Hematopoietic multipotent progenitor cell treated with erythropoietin and hydrocortisone succinate and interleukin-3 and kit ligand, for 4 days (in vitro differentiated cells): ENCODE measurements around the gene UBE2G2.
A peak's percentile ranks its signal among the peaks of the same experiment; 100 is the strongest.

Experiments
- DNase-seq: peaks from one replicate; pipeline ENCODE4 v3.0.0-alpha.2; 2015

Gene UBE2G2

DNA sequence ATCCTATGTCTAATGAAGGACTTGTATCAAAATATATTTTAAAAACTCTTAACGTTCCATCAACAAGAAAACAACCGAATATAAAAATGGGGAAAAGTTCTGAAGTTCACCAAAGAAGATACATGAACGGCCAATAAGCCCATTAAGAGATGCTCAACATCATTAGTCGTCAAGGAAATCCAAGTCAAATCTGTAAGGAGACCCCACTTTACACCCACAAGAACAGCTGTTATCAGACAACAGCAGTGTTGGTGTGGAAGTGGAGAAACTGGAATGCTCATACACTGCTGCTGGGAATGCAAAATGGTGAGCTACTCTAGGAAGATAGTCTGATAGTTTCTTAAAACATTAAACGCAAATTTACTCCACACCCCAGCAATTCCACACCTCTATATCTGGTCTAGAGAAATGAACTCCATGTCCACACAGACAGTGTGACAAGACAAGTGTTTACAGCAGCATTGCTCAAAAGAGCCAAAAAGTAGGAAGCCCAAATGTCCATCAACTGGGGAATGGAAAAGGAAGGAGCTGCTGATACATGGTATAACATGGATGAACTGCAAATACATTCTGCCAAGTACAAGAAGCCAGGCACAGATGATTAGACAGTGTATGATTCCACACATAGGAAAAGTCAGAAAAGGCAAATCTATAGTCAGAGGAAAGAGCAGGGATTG lies 18.5 kb downstream of the UBE2G2 start:
- DNase-seq, result no peak

DNA sequence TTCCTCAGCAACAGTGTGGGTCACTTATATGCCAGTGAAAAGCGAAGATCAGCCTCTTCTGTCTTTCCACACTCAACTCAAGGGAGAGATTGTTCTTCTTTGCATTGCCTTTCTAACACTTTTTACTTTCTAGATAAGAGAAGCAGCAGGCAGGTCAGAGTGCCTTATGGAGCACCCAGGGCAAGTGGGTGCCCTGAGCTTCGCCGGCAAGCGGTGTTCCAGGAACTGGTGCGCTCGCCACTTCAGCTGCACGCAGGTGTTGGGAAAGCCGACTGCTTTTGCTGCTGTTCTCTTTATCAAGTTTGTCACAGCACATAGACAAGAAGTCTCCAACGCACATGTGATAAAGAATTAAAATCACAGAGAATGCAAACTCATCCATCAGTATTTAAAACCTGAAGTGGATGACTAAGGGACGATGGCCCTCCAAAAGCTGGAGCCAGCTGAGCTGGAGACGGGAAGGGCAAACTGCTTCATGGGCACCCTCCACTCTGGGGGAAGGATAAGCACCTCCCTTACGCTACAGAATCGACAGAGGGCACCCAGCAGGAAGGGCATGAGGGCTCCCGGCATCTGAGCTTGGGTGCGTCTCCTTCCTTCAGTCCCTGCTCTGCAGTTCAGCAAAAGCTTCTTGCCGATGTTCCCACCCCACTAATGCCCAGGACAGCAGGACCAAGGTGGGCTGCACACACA lies 20.7 kb downstream of the UBE2G2 start:
- no peak for DNase-seq

DNA sequence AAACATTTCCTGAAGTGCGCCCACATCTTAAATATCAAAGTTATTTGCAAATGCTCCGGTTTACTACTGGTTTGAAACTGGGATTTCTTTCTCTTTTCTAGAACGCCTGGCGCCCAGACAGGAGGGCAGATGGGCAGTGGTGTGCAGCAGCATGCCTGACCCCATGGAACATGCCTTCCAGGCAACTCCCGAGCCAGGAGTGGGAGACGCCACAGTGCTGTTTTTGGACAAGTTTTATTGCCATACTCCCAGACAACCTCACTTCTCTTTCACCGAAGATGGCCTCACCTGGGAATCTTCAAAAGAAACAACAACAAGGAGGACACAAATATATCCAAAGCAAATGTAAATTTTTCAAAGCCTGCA lies 21.5 kb downstream of the UBE2G2 start:
- no peak for DNase-seq

DNA sequence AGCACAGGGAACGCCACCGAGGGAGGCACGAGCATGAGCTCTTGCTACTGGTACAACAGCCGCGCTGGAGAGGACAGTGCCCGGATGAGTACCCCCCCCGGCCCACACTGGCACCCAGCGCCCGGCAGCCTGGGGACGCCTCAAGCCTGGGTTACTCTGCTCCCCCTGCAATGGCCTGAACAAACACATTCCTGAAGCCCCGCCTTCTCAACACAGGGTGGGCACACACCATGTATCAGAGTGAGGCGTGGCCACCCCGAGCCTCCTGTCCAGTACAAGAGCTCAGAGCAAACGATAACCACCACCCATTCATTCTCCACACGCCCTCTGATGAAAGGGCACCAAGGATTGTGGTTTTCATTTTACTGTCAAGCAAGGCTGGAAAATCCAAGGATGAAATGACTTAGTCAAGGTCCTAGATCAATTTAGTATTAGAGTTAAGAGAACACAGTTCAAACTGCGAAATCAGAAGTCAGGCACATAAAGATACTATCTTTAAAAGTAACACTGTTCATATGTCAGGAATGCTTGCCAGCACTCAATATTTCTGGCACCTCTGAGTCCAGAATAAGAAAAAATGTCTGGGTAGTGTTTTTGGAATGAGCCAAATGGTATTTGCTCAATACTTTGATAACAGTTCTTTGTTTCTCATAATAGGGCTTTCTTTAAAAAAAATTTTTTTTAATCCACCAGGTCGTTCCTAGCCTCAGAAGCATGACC lies 22.0 kb downstream of the UBE2G2 start:
- DNase-seq, result no peak

DNA sequence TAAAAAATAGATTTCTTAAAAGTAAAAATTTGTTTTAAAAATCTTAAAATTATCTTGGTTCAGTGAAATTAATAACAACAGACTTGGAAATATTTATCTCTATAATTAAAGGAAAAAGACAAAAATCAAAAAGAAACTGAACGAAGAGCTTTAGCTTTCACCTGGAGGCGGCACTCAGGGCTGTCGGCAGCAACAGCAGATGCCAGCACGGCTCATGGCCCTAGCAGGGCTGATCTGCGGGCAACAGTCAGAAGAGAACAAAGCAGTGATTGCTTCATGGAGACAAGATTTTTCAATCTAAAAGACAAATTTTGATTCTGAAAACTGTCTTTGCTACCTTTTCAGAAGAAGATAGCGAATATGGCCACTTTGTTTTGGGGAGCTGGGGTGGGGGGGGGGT lies 22.6 kb downstream of the UBE2G2 start:
- no peak for DNase-seq

DNA sequence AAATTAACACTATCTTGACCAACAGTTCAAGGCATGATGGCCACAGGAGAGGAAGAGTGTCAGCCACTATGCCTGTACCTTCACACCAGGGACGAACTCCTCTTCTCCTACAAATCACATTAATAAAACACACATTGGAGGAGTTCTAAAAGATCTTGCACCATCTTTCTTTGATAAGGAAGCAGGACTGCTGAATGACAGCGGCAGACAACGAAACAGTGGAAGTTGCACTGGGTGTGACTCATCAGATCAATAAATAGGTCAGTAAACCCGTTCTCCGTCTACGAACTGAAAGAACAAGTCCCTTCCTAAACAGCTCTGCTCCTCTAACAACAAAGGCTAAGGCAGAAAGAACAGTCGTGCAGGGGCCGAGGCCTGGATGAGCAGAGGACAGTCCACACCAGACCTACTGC lies 23.1 kb downstream of the UBE2G2 start:
- no peak for DNase-seq

DNA sequence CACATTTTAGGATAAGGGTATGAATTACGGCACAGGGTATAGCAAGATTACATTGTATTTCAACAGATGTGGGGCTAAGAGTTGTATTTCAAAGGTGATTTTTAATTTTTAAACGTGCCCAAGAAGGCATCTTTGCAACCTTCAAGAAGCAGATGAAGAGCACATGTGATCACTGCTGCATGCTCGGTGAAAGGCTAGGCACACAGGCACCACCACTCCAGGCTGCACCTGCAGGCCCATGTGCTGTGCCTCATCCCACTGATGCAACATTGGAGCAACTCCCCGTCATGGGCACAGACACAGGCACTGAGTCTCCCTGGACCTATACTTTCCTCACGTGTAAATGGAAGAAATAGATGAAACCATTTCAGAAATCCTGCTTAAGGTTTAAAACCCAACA lies 23.5 kb downstream of the UBE2G2 start:
- DNase-seq, result no peak

DNA sequence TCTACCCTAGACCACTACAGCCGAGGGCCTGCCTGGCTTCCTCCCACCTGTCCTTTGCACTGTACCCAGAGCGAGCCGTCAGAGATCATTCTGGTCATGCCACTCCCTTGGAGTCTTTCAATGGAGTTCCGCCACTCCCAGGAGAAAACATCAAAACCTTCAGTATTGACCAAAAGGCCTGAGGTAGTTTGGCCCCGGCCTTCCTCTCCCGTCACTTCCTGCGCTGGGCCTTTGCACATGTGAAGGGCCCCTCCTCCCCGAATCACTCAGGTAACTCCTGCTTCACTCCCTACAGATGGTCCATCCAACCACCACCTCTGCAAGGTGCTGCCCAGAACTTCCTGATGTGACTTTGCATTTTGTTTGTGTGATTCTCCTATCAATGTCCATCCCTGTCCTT lies 26.6 kb downstream of the UBE2G2 start:
- no peak for DNase-seq

DNA sequence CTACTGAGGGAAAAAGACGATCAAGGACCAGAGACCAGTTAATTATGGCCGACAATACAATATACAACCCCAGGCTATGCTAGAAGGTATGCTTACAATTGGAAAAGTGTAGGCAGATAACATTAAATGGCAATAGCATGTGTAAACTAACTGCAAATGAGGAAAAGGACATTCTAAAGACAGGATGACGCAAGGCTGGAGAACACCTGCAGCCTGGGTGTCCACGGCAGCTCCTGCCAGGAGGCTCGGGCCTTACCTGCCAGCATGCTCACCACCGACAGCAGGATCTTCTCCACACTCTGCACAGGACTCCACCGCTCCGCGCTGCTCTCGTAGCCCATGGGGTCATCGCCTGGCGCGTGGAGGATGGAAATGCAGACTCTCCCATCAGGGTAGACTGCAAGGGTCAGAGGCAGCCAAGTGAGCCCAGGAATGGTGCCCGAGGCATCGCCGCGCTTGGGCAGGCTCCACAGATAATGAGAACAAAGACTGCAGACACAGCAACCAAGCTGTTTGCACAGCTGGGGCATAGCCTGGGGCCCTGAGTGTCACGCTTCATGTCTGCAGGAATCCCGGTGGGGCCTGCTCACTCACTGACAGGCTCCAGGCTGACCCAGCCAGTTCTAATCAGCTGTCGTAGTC lies 28.2 kb downstream of the UBE2G2 start:
- DNase-seq, result no peak

DNA sequence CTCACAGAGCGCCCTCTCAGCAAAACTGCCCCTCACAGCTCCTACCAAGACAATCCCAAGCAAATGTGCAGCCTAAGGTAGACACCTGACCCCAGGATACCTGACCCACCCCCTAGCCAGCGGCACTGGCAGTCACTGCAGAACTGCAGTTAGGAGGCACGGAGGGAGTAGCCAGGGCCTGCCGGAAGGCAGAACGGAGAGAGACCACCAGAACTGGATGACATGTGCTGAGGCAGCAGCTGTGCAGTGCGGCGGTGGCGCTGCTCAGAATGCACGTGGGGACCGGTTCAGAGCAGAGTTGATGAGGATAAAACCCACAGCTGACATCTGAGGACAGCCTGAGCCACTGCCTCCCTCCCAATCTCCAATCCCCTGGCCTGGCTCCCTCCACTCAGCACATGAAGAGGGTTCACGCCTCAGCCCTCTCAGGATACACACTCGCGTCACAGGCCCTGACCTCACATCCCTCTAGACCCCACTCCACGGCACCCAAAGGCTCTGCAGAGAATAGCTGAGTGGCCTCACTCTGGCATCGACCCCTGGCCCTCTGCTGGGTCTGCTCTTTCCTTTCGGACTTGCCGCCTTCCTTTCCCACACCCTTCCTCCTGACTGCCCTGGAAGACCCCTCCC lies 29.6 kb downstream of the UBE2G2 start:
- DNase-seq, result no peak

DNA sequence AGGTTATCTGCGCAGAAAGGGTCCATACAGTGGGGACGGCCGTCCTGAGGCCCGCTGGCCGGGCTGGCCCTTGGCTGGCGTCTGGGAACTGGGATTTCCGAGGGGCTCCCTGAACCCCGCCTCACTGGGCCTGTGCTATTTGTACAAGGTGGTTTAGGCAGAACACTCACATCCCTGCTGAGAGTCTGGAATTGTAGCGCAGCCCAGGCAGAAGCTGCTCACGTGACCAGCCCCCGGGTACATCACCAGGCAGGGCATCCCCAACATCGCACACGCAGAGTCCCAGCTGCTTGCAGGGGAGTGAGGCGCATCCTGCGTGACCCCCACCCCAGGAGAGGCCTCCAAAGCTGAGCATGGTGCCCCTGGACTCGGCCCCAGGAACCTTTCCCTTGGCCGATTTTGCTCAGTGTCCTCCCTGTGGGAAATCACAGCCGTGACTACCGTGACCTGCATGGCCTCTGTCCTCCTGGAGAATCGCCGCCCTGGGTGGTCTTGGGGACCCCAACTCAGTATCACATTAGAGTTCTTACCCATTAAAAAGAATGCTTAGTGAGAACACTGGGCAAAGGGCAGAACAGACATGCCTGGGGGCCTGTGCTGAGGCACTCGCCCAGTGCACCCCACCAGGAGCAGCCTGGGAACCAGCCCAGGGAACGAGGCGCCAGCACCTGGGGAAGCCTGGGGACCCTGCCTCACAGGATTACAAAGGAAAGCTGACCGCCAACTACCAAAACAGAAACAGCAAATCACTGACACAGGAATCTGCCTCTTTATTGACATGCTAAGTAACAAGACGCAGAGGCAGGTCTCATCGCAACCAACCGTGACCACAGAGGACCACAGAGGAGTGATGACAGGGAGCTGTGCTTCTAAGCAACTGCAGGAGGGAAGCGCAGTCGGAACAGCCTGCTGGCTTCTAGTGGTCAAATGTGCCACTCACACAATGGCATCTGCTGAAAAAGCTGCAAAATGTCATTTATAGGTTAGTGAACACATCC lies 33.5 kb downstream of the UBE2G2 start:
- no peak for DNase-seq

DNA sequence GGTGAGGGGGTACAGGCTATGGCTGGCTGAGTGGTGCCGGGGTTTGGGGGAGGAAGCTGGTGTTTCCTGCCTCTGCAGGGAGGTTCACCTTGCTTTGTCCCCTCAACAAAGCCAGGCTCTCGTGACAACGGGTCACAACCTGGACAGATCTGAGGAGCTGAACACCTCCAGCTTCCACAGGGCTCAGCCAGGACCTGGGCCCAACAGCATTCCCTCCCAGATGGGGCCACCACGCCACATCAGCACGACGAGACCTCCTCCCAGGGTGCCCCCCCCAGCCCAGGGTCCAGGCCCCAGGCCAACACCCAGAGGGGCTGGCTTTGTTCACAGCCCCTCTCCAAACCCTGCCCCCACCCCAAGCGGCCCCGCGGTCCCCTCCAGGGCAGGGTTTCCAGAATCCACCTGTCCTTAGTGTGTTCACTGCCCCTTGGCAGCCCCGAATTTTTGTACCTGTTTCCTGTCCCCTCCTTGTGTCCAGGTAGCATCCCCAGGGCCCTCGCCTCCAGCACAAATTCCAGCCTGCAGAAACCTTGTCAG lies 34.7 kb downstream of the UBE2G2 start:
- DNase-seq, result no peak

DNA sequence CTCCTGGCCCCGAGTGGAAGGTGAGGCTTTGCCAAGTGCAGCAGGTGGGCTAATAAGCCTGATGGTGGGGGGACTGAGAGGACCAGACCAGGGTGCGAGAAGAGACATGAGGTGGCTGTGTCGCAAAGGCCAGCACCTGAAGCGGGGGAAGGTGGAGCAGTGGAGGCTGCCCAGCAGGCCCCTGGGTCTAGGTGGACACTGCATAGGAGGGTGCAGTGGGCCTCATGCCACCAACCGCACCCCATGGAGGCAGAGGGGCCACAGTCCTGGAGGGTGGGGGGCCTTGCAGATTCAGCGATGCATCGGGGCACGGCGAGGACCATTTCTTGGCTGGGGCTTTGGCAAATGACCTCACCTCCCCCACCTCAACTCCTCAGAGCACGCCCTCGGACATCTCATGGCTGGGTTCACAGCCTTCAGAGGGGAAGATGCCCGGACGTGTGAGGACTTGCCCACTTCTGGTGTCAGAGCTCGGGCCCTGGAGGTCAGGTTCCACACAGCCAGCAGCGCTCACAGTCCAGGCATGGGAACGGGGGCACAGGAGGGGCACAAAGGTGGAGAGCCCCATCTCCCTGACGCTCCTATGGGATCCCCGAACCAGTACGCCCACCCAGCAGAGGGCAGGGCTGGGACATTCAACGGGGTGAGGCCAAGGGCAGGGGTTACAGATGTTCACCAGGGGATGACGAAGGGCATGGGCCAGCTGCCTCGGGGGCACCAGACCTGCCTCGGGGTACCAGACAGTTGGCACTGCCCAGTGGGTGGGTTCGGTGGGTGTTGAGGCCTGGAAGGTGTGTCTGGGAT lies 35.4 kb downstream of the UBE2G2 start:
- no peak for DNase-seq

DNA sequence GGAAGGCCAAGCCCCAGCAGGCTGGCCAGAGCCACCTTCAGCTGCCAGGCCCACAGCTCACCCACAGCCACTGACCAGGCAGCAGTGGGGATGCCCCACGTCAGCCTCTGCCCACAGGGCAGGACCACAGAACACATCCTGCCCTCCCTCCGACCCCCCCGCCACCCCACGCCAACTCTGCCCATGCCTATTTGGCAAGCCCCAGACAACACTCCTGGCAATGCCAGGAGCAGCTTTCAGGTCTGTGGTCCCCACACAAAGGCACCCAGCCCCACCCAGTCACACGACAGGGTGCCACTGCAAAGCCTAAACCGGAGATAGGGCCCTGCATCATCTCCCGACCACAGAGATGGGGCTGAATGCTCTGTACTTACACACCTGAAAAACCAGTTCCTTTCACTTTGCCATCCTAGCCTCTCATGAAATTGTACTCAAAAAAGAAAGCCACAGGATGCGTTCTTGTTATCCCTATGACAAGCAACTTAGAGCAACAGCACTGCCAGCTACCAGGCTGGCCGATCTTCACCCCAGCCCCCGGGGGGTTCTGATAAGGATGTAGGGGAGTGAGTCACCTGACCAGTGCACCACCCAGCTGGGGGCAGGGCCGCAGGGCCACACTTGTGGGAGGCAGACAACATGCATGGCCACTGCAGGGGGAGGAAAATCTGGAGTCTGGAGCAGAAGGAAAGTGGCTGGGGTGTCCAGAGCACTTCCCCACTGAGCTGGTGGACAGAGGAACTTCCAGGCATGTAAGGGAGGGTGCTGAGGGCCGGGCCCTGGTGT lies 36.2 kb downstream of the UBE2G2 start:
- peak; percentile 74 for DNase-seq

DNA sequence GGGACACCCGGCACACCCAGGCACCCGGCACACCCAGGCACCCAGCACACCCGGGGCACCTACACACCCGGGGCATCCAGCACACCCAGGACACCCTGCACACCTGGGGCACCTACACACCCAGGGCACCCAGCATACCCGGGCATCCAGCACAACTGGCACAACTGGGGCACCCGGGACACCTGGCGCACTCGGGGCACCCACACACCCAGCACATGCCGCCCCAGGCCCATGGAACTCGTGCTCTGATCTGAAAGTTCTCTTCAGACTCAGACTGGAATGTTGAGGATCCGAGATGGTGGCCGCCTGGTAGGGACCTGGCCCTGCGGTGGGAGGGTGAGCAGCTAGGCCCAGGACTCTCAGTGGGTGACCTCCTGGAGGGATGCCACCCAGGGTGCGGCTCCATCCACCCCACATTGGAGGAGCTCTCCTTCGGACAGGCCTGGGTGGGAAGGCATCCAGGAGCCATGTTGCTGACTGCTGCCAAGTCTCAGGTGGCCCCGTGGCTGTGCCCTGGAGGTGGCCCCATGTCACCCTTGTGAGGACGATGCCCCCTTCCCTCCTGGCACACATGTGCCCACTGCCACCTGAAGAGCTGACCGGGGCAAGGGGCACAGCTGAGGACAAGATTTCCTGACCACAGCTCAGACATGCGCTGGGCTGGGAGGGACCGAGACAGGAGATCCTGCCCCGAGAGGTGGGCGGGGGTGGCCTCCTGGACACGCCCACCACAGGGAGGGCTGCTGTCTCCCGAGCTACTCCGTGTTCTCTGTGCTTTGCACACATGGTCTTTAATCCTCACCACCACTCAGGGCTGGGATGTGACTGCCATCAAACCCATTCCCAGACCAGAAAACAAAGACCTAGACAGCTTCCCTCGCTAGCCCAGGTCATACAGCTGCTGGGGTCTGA lies 37.0 kb downstream of the UBE2G2 start:
- DNase-seq, result peak; percentile 20

DNA sequence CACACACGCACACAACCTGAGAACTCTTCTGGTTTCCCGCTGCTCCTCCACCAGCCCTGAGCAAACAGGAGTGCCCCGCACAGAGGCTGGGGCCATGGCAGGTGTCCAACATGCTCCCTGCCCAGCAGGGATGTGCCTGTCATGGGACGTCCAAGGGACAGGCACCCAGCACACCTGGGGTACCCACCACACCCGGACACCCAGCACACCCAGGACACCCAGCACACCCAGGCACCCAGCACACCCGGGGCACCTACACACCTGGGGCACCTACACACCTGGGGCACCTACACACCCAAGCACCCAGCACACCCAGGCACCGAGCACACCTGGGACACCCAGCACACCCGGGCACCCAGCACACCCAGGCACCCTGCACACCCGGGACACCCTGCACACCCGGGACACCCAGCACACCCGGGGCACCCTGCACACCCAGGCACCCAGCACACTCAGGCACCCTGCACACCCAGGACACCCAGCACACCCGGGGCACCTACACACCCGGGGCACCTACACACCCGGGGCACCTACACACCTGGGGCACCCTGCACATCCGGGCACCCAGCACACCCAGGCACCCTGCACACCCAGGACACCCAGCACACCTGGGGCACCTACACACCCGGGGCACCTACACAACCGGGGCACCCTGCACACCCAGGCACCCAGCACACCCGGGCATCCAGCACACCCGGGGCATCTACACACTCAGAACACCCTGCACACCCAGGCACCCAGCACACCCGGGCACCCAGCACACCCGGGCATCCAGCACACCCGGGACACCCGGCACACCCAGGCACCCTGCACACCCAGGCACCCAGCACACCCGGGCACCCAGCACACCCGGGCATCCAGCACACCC lies 37.9 kb downstream of the UBE2G2 start:
- no peak for DNase-seq

DNA sequence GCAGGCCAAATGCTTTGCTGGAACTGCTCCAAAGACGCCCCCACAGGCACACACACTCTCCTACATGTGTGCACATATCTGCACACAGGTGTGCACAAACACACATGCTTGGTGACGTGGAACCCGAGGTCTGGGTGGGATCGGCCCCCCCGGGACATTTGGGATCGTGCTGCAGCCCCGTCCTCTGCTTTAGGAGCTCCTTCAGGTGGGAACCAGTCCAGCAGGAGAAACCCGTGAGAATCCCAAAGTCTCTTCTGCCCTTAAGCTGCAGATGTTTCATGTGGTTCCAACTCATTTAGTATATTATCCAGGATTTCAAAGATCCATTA lies 38.6 kb downstream of the UBE2G2 start:
- no peak for DNase-seq
